Measurements from ENCODE around the gene MBD3L4.
"Not testable (repeated sequence)": the region's sequence is repeated elsewhere in the genome, so short reads cannot be mapped to it uniquely, and the experiment has no call there.

The MBD3L4 gene

DNA sequence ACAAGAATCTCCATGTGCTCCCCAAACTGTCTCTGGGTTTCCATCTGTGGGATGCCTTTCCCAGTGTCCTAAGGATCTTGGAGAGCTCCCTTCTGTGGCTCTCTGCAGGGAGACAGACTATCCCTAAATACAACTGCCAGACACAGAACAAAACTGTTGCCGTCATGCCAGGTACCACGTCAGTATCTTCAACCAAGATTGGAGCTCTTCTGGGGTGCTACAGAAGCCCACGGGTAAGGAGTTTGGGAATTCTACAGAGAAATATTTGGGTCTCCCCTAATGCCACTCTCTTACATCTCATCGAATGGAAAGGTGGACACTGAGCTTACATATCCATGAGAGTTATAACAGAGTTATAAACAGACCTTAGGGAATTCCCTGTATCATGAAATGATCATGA lies 23.4 kb upstream of the MBD3L4 start:
- CTCF ChIA-PET, result interaction anchor here (0.6 kb wide), 1 partner anchor 99 kb away, joined by 3 read pairs; no protein-coding TSS in a partner anchor
- POLR2A ChIA-PET, result no interaction called here
- no peak for TF ChIP-seq CTCF (IDR thresholded peaks at IDR 0.05; ENCODE audit: control extremely low read depth, extremely low read depth, low read depth, missing control alignments)
- no peak for DNase-seq (ENCODE audit: extremely low spot score)

DNA sequence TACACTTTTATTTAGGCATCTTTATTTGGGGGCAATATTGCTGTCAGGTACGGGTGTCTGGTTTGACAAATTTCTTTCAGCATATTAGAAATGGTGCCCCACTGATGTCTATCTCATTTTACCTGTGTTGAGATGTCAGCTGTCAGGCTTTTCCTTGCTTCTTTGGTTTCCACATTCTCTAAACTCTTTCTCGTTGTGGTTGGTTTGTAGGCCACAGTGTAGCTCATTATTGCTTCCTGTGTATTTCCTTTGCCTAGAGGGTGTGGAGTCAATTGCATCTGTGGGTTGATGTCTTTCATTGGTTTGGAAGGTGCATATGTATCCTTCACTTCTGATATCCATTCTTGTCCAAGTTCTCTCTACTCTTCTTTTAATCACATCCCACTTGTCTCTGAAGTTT lies 20.0 kb upstream of the MBD3L4 start:
- POLR2A ChIA-PET; DNase-seq (ENCODE audit: extremely low spot score); CTCF ChIA-PET: not testable (repeated sequence)

DNA sequence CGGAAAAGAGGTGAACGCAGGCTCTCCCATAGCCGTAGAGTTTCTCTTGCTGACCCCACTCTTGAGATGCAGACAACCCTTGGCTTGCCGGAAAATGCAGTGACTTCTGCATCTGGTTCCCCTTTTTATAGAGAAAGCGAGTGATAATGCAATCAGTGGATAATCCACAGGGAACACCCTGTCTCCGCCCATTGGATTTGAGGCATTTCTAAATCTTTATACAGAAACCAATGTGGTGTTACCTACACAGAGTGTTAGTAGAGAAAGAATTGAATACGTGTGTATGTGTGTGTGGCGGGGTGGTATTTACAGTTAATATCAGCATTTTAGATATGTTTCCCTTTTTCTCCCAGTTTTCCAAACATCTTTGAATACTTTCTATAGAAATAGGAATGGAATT lies 18.6 kb upstream of the MBD3L4 start, which contains the start of gene MBD3L3:
TSS of gene MBD3L3 (minus strand) at position 101 of the 400 bp plus-strand sequence. CDS start at position 30, 71 bp downstream.
- CTCF ChIA-PET; POLR2A ChIA-PET; DNase-seq (ENCODE audit: extremely low spot score): not testable (repeated sequence)

DNA sequence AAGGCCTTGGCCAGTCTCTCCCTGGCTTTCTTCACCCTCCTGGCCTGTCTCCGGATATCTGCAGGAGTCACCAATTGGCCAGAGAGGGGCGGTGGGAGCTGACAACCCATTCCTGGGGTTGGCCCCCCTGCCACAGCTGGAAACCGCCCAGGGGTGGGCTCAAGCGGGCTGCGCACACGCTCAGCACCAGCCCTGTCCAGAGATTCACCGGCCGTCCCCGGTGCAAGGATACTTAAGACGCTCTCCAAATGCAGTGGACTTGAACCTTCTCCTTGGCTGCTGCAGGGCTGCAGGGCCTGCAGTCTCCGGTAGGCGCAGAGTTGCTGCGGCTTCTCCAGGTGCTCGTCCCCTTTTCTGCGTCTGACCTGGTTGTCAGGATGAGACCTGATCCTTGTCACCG lies 16.4 kb upstream of the MBD3L4 start:
- POLR2A ChIA-PET; CTCF ChIA-PET; DNase-seq (ENCODE audit: extremely low spot score): not testable (repeated sequence)

GRCh38 chr19:7055679-7056078 lies 15.7 kb upstream of the MBD3L4 start:
- DNase-seq (ENCODE audit: extremely low spot score); POLR2A ChIA-PET; CTCF ChIA-PET: not testable (repeated sequence)

GRCh38 chr19:7054635-7055368 lies 14.8 kb upstream of the MBD3L4 start:
- DNase-seq (ENCODE audit: extremely low spot score); CTCF ChIA-PET; POLR2A ChIA-PET: not testable (repeated sequence)

- CTCF ChIA-PET; POLR2A ChIA-PET; DNase-seq (ENCODE audit: extremely low spot score): not testable (repeated sequence)
Observed at GRCh38 chr19:7052896-7053295, 12.9 kb upstream of the MBD3L4 start.

DNA sequence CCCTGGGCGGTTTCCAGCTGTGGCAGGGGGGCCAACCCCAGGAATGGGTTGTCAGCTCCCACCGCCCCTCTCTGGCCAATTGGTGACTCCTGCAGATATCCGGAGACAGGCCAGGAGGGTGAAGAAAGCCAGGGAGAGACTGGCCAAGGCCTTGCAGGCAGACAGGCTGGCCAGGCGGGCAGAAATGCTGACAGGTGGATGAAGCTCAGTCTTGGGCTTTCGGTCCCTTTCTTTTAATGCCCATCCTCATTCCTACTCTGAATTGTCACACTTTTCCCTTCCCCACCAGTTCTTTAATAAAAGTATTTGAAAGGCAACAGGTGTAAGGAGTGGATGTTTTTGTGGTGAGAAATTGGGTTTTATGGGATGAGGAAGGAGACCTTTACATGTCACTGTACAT lies 11.4 kb upstream of the MBD3L4 start:
- CTCF ChIA-PET; DNase-seq (ENCODE audit: extremely low spot score); POLR2A ChIA-PET: not testable (repeated sequence)

DNA sequence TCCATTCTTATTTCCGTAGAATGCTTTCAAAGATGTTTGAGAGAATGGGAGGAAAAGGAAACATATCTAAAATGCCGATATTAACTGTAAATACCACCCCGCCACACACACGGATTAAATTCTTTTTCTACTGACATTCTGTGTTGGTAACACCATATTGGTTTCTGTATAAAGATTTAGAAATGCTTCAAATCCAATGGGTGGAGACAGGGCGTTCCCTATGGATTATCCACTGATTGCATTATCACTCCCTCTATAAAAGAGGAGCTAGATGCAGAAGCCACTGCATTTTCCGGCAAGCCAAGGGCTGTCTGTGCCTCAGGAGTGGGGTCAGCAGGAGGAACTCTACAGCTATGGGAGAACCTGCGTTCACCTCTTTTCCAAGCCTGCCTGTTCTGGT lies 9.0 kb upstream of the MBD3L4 start, which contains the start of gene MBD3L2:
TSS of gene MBD3L2 (plus strand) at position 301 of the 400 bp plus-strand sequence. CDS start at position 354, 53 bp downstream.
- POLR2A ChIA-PET; DNase-seq (ENCODE audit: extremely low spot score); CTCF ChIA-PET: not testable (repeated sequence)

DNA sequence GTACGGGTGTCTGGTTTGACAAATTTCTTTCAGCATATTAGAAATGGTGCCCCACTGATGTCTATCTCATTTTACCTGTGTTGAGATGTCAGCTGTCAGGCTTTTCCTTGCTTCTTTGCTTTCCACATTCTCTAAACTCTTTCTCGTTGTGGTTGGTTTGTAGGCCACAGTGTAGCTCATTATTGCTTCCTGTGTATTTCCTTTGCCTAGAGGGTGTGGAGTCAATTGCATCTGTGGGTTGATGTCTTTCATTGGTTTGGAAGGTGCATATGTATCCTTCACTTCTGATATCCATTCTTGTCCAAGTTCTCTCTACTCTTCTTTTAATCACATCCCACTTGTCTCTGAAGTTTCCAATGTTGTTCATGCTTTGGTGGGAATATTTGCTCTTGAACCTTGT lies 1.6 kb upstream of the MBD3L4 start:
- DNase-seq (ENCODE audit: extremely low spot score); POLR2A ChIA-PET; CTCF ChIA-PET: not testable (repeated sequence)

GRCh38 chr19:7030278-7030677 lies 9.7 kb downstream of the MBD3L4 start, which contains the start of gene MBD3L5:
Gene MBD3L5, plus strand, starts transcription at chr19:7030578. Its CDS starts 34 bp downstream, at chr19:7030612.
- POLR2A ChIA-PET; DNase-seq (ENCODE audit: extremely low spot score); CTCF ChIA-PET: not testable (repeated sequence)

- DNase-seq (ENCODE audit: extremely low spot score); CTCF ChIA-PET; POLR2A ChIA-PET: not testable (repeated sequence)
Observed at GRCh38 chr19:7028790-7029189, 11.2 kb downstream of the MBD3L4 start.

GRCh38 chr19:7021331-7021730 lies 18.6 kb downstream of the MBD3L4 start, which contains the start of gene MBD3L2B:
Gene MBD3L2B, minus strand, starts transcription at chr19:7021431. Its CDS starts 34 bp downstream, at chr19:7021397.
- CTCF ChIA-PET; POLR2A ChIA-PET; DNase-seq (ENCODE audit: extremely low spot score): not testable (repeated sequence)

All from GM10248 (cell line).